Measurements from ENCODE around the gene KLHL30.
"Not testable (repeated sequence)": the region's sequence is repeated elsewhere in the genome, so short reads cannot be mapped to it uniquely, and the experiment has no call there.

KLHL30 gene

GRCh38 chr2:238163481-238164198, 25.2 kb downstream of the KLHL30 start:
- DNase-seq = peak in 1 of 2 experiments; percentile 48

DNA sequence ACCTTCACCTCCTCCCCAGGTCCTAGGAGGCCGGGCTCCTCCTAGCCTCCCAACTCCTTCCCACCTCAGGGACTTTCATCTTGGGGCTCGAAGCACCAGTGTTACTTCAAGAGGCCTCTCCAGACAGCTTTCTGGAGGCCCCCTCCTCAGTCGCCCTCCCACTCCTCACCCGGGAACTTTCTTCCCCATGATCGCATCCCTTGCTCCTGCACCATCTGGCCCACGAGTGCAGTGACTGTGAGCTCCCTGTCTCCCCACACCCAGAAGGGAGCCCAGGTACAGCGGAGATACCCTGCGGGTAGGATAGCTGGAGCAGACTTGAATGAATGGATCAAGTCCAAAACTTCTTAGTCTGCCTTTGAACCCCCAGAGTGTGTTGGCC, 26.4 kb downstream of the KLHL30 start:
- no peak for DNase-seq

GRCh38 chr2:238165288-238165921, 26.9 kb downstream of the KLHL30 start:
- no peak for DNase-seq

DNA sequence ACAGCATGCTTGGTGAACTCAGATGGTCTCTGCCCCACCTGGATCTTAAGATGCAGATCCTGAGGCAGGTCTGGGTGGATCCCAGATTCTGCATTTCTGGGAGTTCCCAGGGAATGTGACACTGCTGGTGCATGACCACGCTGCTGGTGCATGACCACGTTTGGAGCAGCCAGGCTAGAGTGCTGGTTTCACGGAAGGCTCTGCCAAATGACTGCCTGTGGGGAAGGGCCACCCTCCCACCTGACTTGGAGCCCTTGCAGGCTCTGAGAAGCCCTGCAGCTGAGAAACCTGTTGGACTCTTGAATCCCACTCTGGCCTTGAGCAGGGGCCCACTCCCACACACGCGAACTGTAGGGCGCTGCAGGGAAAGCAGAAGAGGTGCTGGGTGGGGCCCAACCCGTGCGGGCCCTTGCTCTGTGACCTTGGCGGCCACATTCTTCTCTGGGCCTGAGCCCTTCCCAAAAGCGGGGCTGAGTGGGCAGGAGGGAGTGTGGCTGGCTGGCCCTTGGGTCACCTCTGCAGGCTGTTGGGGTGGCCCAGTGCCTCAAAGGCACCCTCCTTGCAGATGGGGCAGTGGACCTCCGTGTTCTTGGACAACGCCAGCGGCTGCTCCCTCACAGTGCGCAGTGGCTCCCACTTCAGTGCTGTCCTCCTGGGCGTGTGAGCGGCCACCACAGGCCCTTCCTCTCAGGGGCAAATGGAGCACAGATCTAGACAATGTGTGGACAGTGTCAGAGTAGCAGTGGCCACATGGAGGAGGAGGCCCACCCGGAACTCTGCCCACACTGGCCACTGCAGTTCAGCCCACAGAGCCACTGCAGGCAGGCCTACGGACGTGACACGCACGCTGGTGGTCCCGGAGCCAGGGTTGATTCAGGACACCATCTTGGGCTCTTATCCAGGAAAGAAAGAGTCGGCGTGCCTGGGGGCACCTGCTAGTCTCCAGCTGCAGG, 28.2 kb downstream of the KLHL30 start:
- DNase-seq = no peak

DNA sequence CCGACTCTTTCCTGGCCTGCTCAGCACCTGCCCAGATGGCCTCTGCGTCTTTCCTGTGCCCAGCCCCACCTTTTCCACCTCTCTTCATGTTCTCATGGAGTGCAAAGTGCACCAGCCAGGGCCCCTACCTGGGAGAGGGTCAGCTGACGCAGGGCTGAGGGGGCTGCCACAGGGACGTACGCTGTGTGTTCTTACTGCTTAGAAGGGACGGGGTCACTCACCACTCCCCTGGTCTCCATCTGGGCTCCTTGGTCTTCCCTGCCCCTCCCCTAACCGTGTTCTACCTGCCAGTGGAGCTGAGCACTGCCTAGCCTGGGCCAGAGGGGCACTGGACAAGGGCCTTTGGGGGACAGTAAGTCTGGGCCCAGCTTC, 28.9 kb downstream of the KLHL30 start:
- DNase-seq = no peak

DNA sequence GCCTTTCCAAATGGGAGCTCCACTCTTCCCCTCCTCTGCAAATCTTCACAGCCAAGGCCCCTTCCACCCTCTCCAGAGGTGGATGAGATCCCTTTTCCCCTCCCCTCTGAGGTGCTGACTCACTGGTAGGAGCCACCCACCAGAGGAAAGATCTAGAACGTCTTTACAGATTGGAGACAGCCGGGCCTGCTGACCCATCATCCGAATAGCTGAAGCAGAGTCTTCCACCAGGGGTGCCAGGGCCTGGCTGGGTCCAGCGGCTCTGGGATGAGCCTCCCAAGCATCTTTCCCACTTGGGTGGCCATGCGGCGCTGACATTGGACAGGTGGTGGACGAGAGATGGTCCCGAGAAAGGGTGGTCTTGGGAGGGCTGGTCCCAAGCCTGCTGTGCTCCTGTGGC, 29.3 kb downstream of the KLHL30 start:
- DNase-seq = no peak

- no peak for DNase-seq
Measured at GRCh38 chr2:238168196-238169047, 30.0 kb downstream of the KLHL30 start.

GRCh38 chr2:238169048-238169707, 30.7 kb downstream of the KLHL30 start:
- DNase-seq = no peak

- no peak for DNase-seq
Measured at GRCh38 chr2:238169708-238170251, 31.3 kb downstream of the KLHL30 start.

- DNase-seq = no peak
Measured at GRCh38 chr2:238170386-238171071, 32.1 kb downstream of the KLHL30 start.

DNA sequence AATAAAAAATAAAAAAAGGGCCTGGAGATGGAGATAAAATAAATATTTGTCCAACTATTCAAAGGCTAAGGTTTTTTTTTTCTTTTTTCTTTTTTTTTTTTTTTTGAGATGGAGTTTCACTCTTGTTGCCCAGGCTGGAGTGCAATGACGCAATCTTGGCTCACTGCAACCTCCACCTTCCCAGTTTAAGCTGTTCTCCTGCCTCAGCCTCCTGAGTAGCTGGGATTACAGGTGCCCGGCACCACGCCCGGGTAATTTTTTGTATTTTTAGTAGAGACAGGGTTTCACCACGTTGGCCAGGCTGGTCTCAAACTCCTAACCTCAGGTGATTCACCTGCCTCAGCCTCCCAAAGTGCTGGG, 32.6 kb downstream of the KLHL30 start:
- DNase-seq = not testable (repeated sequence)

- no peak for DNase-seq
Measured at GRCh38 chr2:238171575-238172187, 33.2 kb downstream of the KLHL30 start.

DNA sequence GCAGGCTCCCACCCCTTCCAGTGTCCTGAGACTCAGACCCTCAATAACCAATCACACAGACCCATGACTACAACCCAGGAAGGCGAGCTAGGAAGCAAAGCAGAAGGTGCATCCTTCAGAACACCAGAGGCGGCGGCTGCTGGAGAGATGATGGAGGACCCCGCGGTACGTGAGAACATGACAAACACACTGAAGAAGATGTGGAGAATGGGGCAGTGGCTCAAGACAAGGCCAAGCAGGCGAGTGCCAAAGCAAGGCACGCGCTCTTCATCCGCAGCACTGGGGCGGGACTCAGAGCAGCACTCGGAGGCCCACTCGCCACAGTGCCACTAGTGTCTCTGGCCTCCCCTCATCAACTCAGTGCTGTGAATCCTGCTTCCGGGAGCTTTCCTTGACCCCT, 34.0 kb downstream of the KLHL30 start:
- no peak for DNase-seq

- DNase-seq = peak in 1 of 2 experiments; percentile 32
Measured at GRCh38 chr2:238173692-238174091, 35.2 kb downstream of the KLHL30 start.

GRCh38 chr2:238174291-238174690, 35.8 kb downstream of the KLHL30 start:
- DNase-seq = no peak

DNA sequence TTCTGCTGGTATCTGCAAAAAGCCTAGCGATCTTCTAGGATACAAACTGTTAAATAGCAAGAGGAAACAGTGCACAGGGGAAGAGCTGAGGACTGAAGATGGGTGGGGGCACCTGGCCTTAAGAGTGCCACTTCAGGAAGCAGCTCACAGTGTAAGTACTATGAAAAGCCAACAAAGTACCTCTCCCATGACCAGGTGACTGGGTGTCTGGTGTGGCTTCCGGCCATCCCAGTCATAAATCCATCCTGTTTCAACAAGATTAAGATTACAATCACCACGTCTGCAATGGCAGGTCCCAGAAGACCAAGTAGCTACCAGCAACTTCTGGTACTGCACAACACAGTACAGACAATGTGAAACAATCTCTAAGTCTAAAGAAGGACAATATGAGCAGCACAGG, 36.2 kb downstream of the KLHL30 start:
- no peak for DNase-seq

GRCh38 chr2:238176613-238177012, 38.1 kb downstream of the KLHL30 start:
- no peak for DNase-seq

- DNase-seq = no peak
Measured at GRCh38 chr2:238180554-238180953, 42.1 kb downstream of the KLHL30 start.

GRCh38 chr2:238182362-238182761, 43.9 kb downstream of the KLHL30 start:
- DNase-seq = no peak

- DNase-seq = no peak
Measured at GRCh38 chr2:238183821-238184220, 45.4 kb downstream of the KLHL30 start.
